ENCODE data around the gene ARMC2. TPM values are rescaled to one million over a fixed set of nuclear protein-coding genes. Genes with fewer than 3 reads are reported as not detected.
"Not testable (repeated sequence)": the region's sequence is repeated elsewhere in the genome, so short reads cannot be mapped to it uniquely, and the experiment has no call there.

Gene ARMC2
- total RNA-seq, 4 donors from 2014 or later = 2.2 to 15.3 (median 7.8) TPM

DNA sequence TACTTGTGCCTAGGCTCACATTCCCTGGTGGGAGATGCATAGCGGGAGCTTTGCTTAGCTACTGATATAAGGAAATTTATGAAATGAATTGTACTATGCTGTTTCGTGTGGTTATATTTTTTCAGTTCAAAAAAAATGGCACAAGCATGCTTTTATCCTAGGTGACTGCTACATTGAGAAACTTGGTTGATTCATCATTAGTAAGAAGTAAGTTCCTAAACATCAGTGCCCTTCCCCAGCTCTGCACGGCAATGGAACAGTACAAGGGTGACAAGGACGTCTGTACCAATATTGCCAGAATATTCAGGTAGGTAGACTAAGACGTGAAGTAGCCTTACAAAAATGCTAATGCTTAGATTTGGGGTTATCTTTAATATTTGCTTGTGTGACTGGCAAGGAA lies 79.7 kb downstream of the ARMC2 start:
- no peak for ATAC-seq (ENCODE audit: low FRiP score)
- no peak for DNase-seq (ENCODE audit: low spot score)
- TF ChIP-seq, protein P1, sequence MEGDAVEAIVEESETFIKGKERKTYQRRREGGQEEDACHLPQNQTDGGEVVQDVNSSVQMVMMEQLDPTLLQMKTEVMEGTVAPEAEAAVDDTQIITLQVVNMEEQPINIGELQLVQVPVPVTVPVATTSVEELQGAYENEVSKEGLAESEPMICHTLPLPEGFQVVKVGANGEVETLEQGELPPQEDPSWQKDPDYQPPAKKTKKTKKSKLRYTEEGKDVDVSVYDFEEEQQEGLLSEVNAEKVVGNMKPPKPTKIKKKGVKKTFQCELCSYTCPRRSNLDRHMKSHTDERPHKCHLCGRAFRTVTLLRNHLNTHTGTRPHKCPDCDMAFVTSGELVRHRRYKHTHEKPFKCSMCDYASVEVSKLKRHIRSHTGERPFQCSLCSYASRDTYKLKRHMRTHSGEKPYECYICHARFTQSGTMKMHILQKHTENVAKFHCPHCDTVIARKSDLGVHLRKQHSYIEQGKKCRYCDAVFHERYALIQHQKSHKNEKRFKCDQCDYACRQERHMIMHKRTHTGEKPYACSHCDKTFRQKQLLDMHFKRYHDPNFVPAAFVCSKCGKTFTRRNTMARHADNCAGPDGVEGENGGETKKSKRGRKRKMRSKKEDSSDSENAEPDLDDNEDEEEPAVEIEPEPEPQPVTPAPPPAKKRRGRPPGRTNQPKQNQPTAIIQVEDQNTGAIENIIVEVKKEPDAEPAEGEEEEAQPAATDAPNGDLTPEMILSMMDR (IDR thresholded peaks at IDR 0.05) = no peak

GRCh38 chr6:108928650-108929049 lies 80.4 kb downstream of the ARMC2 start:
- ATAC-seq (ENCODE audit: low FRiP score) (no peak), DNase-seq (ENCODE audit: low spot score) (no peak)
- TF ChIP-seq, protein P1 (IDR thresholded peaks at IDR 0.05) = no peak

GRCh38 chr6:108931090-108931489 lies 82.9 kb downstream of the ARMC2 start:
- not testable (repeated sequence) for ATAC-seq (ENCODE audit: low FRiP score); DNase-seq (ENCODE audit: low spot score)

- ATAC-seq (ENCODE audit: low FRiP score) (no peak), DNase-seq (ENCODE audit: low spot score) (no peak)
- TF ChIP-seq, protein P1 (IDR thresholded peaks at IDR 0.05) = no peak
These were observed 88.9 kb downstream of the ARMC2 start for GRCh38 chr6:108937170-108937569.

GRCh38 chr6:108940741-108941140 lies 92.5 kb downstream of the ARMC2 start:
- TF ChIP-seq, protein P1 (IDR thresholded peaks at IDR 0.05) = no peak
- DNase-seq (ENCODE audit: low spot score) = no peak
- no peak for ATAC-seq (ENCODE audit: low FRiP score)

- DNase-seq (ENCODE audit: low spot score) (no peak), ATAC-seq (ENCODE audit: low FRiP score) (no peak)
- TF ChIP-seq, protein P1 (IDR thresholded peaks at IDR 0.05) = no peak
These were observed 93.1 kb downstream of the ARMC2 start for GRCh38 chr6:108941281-108941680.

DNA sequence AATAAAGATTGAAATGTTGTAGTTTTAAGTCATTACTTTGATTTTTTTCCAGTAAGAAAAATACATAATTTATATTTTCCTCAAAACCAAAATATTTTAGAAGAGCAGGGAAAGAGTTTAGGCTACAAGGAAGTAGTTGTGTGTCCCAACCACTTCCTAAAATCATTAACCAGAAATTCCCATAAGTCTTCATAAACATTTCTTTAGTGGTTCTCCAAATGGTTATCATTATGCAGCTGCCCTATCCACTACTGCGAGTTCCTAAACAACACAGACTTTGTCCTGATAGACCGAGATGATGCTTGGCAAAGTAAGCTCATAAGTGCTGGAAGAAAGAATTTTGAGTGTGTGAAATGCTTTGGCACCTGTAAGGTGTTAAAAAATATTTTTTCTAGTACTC lies 93.6 kb downstream of the ARMC2 start:
- ATAC-seq (ENCODE audit: low FRiP score) = no peak
- TF ChIP-seq, protein P1 (IDR thresholded peaks at IDR 0.05) = no peak
- DNase-seq (ENCODE audit: low spot score) = no peak

Data from omental fat pad (tissue), 4 donors.